Epithelial cell of proximal tubule (primary cell): Measurements from ENCODE around the gene MTOR. TPM values are rescaled to one million over a fixed set of nuclear protein-coding genes. Genes with fewer than 3 reads are reported as not detected.
"Not testable (repeated sequence)": the region's sequence is repeated elsewhere in the genome, so short reads cannot be mapped to it uniquely, and the experiment has no call there.

Experiments
- DNase-seq: peaks from one replicate; pipeline ENCODE4 v3.0.0-alpha.2; 2011; ENCODE audit warnings: low read depth
- H3K4me3 ChIP-seq: 2 replicates; pipeline ENCODE4 v1.5.1; 2011; ENCODE audit warnings: low read depth, mild to moderate bottlenecking, low read length
- total RNA-seq: library from RNA; depleted of rRNA; stranded (reverse); fragments of >200 nt; gene quantifications from 2 replicates; pipeline ENCODE4 v1.2.3, GENCODE V29; 2015
- TF ChIP-seq, protein P1 (sequence below): conservative IDR thresholded peaks from 2 replicates; pipeline ENCODE4 v1.5.1; 2012; ENCODE audit warnings: low read depth, mild to moderate bottlenecking, low read length

The MTOR gene
- total RNA-seq, 1 donor from 2014 or later: 34.2 TPM

GRCh38 chr1:11071463-11072215, 190.7 kb downstream of the MTOR start:
- TF ChIP-seq, protein P1, sequence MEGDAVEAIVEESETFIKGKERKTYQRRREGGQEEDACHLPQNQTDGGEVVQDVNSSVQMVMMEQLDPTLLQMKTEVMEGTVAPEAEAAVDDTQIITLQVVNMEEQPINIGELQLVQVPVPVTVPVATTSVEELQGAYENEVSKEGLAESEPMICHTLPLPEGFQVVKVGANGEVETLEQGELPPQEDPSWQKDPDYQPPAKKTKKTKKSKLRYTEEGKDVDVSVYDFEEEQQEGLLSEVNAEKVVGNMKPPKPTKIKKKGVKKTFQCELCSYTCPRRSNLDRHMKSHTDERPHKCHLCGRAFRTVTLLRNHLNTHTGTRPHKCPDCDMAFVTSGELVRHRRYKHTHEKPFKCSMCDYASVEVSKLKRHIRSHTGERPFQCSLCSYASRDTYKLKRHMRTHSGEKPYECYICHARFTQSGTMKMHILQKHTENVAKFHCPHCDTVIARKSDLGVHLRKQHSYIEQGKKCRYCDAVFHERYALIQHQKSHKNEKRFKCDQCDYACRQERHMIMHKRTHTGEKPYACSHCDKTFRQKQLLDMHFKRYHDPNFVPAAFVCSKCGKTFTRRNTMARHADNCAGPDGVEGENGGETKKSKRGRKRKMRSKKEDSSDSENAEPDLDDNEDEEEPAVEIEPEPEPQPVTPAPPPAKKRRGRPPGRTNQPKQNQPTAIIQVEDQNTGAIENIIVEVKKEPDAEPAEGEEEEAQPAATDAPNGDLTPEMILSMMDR: no peak
- no peak overlapping the region for H3K4me3 ChIP-seq
- no peak for DNase-seq

- TF ChIP-seq, protein P1: no peak
These were observed 191.5 kb downstream of the MTOR start for GRCh38 chr1:11070876-11071275.

GRCh38 chr1:11068600-11069473, 193.5 kb downstream of the MTOR start:
- DNase-seq: no peak
- H3K4me3 ChIP-seq: no peak overlapping the region
- TF ChIP-seq, protein P1: no peak

More at GRCh38 chr1:11070876-11071275, 191.5 kb downstream of the MTOR start:
- DNase-seq: no peak
- H3K4me3 ChIP-seq: no peak overlapping the region

GRCh38 chr1:11067716-11068599, 194.4 kb downstream of the MTOR start:
- H3K4me3 ChIP-seq: no peak overlapping the region
- TF ChIP-seq, protein P1: no peak
- no peak for DNase-seq

DNA sequence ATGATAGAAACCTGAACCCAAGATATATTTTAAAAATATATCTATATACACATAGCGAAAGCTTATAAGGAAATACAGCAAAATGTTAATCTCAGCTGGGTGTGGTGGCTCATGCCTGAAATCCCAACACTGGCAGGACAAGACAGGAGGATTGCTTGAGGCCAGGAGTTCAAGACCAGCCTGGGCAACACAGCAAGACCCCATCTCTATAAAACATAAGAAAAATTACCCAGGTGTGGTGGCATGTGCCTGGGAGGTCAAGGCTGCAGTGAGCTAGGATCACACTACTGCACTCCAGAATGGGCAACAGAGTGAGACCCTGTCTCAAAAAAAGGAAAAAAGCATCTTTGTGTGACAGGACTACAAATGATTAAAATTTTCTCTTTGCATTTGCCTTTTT, 196.6 kb downstream of the MTOR start:
- H3K4me3 ChIP-seq: no peak overlapping the region
- DNase-seq: no peak

GRCh38 chr1:11064942-11065341, 197.4 kb downstream of the MTOR start:
- TF ChIP-seq, protein P1: no peak

More for the DNA sequence above, 196.6 kb downstream of the MTOR start:
- TF ChIP-seq, protein P1: no peak

DNA sequence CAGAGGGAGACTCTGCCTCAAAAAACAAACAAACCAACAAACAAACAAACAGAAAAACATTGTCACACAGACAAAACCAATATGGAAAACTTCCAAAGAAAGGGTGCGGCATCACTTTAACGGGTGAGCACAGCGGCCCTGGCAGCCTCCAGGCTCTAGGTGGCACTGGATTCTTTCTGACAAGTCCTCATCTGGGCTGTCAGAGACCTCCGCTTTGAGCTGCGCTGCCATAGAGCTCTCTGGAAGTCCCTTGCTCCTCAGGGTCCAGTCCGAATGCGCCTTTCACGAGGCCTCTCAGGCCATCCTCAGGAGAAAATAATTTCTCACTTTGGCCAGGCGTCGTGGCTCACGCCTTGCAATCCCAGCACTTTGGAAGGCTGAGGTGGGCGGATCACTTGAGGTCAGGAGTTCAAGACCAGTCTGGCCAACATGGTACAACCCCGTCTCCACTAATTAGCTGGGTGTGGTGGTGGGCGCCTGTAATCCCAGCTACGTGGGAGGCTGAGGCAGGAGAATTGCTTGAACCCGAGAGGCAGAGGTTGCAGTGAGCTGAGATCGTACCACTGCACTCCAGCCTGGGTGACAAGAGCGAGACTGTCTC, 198.3 kb downstream of the MTOR start:
- DNase-seq, H3K4me3 ChIP-seq: not testable (repeated sequence)

More at GRCh38 chr1:11064942-11065341, 197.4 kb downstream of the MTOR start:
- H3K4me3 ChIP-seq: no peak overlapping the region
- no peak for DNase-seq
